Hematopoietic multipotent progenitor cell treated with erythropoietin and hydrocortisone succinate and interleukin-3 and kit ligand, for 15 days (in vitro differentiated cells): Measurements from ENCODE around the gene SLC38A8.

ENCODE experiments used
- DNase-seq: peaks from one replicate; pipeline ENCODE4 v3.0.0-alpha.2; 2015; ENCODE audit warnings: low spot score

SLC38A8 gene

GRCh38 chr16:84068783-84069462 is 26.3 kb upstream of the SLC38A8 start:
- no peak for DNase-seq

GRCh38 chr16:84068041-84068440 is 25.4 kb upstream of the SLC38A8 start:
- no peak for DNase-seq

GRCh38 chr16:84067640-84068039 is 25.0 kb upstream of the SLC38A8 start:
- no peak for DNase-seq

GRCh38 chr16:84065536-84066132 is 23.0 kb upstream of the SLC38A8 start:
- peak; percentile 49 for DNase-seq

GRCh38 chr16:84063980-84064379 is 21.4 kb upstream of the SLC38A8 start:
- no peak for DNase-seq

GRCh38 chr16:84062734-84063640 is 20.4 kb upstream of the SLC38A8 start:
- DNase-seq = peak; percentile 67

- no peak for DNase-seq
These were observed 18.7 kb upstream of the SLC38A8 start for GRCh38 chr16:84061236-84061819.

GRCh38 chr16:84059946-84060901 is 17.6 kb upstream of the SLC38A8 start:
- DNase-seq = no peak

GRCh38 chr16:84059111-84059510 is 16.5 kb upstream of the SLC38A8 start:
- DNase-seq = no peak

GRCh38 chr16:84058664-84059063 is 16.1 kb upstream of the SLC38A8 start:
- no peak for DNase-seq

- DNase-seq = no peak
These were observed 15.6 kb upstream of the SLC38A8 start for GRCh38 chr16:84058211-84058610.

GRCh38 chr16:84056933-84057332 is 14.3 kb upstream of the SLC38A8 start:
- no peak for DNase-seq

- no peak for DNase-seq
These were observed 13.4 kb upstream of the SLC38A8 start for GRCh38 chr16:84055801-84056634.

- DNase-seq = no peak
These were observed 12.8 kb upstream of the SLC38A8 start for GRCh38 chr16:84055366-84055765.

GRCh38 chr16:84054916-84055315 is 12.3 kb upstream of the SLC38A8 start:
- no peak for DNase-seq

- DNase-seq = no peak
These were observed 11.7 kb upstream of the SLC38A8 start for GRCh38 chr16:84054271-84054670.

- no peak for DNase-seq
These were observed 10.6 kb upstream of the SLC38A8 start for GRCh38 chr16:84053237-84053636.

GRCh38 chr16:84052071-84052622 is 9.6 kb upstream of the SLC38A8 start:
- no peak for DNase-seq

GRCh38 chr16:84050316-84050715 is 7.7 kb upstream of the SLC38A8 start:
- no peak for DNase-seq

GRCh38 chr16:84049403-84050060 is 6.9 kb upstream of the SLC38A8 start:
- no peak for DNase-seq
